Breast epithelium (tissue), 4 donors: ENCODE measurements around the gene OSER1. TPM values are rescaled to one million over a fixed set of nuclear protein-coding genes. Genes with fewer than 3 reads are reported as not detected.

Source experiments
- DNase-seq, 2 donors: peaks; one replicate each; pipeline ENCODE4 v3.0.0-alpha.2; 2019; ENCODE audit warnings: low spot score in 2 of 2
- H3K27ac ChIP-seq, 2 donors: fragments of 200-600 bp; sonication (generic) in 1 of 2; one replicate each; pipeline ENCODE4 v1.5.1; 2016 to 2019; ENCODE audit warnings: mild to moderate bottlenecking in 1 of 2
- H3K27me3 ChIP-seq, 2 donors: fragments of 200-600 bp; sonication (generic) in 1 of 2; one replicate each; pipeline versions ENCODE4 v1.5.1 to v1.6.0; 2017 to 2019; ENCODE audit warnings: control low read depth in 1 of 2, mild to moderate bottlenecking in 1 of 2
- H3K36me3 ChIP-seq: fragments of 200-600 bp; one replicate; pipeline ENCODE4 v1.5.1; 2019
- H3K4me1 ChIP-seq, 2 donors: fragments of 200-600 bp; sonication (generic); one replicate each; pipeline ENCODE4 v1.5.1; 2016 to 2019; ENCODE audit warnings: control low read depth in 1 of 2
- H3K4me3 ChIP-seq, 3 donors: fragments of 200-600 bp; sonication (generic); 1 replicate in 2 of 3; 2 replicates in 1 of 3; pipeline ENCODE4 v1.5.1; 2016 to 2019; ENCODE audit warnings: mild to moderate bottlenecking in 3 of 3, moderate library complexity in 2 of 3
- H3K9me3 ChIP-seq, 2 donors: fragments of 200-600 bp; sonication (generic) in 1 of 2; one replicate each; pipeline ENCODE4 v1.5.1; 2016 to 2019; ENCODE audit warnings: control low read depth in 1 of 2
- POLR2A ChIP-seq: fragments of 450-650 bp; IDR thresholded peaks from one replicate; pipeline ENCODE4 v1.6.1; 2016; ENCODE audit warnings: antibody characterized with exemption, mild to moderate bottlenecking, moderate library complexity
- POLR2AphosphoS5 ChIP-seq, 3 donors: sonication (generic); formaldehyde crosslinking; IDR thresholded peaks; one replicate each; pipeline ENCODE4 v1.6.1; 2017; ENCODE audit warnings: antibody characterized with exemption in 3 of 3
- intact Hi-C: fragments of 100-400 bp; cut with DNase I; formaldehyde crosslinking; loops from one replicate; pipeline ENCODE4 v1.15.1; 2023; ENCODE audit warnings: low total_unique reads
- total RNA-seq, 3 donors: library from RNA; depleted of rRNA; stranded (reverse); fragments of >200 nt; gene quantifications; one replicate each; pipeline ENCODE4 v1.1.0, GENCODE V29; 2016
- TF ChIP-seq, protein P1 (sequence below), 3 donors: fragments of 450-650 bp; IDR thresholded peaks; one replicate each; pipeline ENCODE4 v1.5.1; 2016 to 2017; ENCODE audit warnings: antibody characterized with exemption in 3 of 3, mild to moderate bottlenecking in 3 of 3, moderate library complexity in 3 of 3

The OSER1 gene
- total RNA-seq, 3 donors from 2014 or later: 59.6 to 73.8 (median 67.2) TPM

DNA sequence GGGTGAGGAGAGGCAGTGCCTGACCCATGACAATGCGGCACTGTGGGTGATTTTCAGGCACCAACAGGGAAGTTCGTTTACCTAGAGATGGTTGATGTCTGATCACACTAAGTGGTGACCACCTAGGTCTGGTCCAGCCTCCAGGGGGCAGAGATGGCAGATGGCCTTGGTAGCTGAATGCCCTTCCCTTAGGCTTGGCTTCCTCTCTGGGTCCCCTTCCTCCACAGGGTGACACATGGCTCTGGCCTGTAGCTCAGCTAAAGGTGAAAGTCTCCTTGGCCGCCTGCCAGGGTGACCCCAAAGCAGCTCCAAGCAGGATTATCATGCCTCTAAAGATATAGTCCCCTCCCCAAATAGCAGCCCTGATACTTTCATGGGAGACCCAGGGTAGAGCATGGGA is 43.0 kb upstream of the OSER1 start:
- H3K4me1 ChIP-seq: no peaks in the 10 kb centered on the region
- no peak for TF ChIP-seq POLR2AphosphoS5 (IDR thresholded peaks at IDR 0.05)
- TF ChIP-seq POLR2A: no peak
- TF ChIP-seq, protein P1, sequence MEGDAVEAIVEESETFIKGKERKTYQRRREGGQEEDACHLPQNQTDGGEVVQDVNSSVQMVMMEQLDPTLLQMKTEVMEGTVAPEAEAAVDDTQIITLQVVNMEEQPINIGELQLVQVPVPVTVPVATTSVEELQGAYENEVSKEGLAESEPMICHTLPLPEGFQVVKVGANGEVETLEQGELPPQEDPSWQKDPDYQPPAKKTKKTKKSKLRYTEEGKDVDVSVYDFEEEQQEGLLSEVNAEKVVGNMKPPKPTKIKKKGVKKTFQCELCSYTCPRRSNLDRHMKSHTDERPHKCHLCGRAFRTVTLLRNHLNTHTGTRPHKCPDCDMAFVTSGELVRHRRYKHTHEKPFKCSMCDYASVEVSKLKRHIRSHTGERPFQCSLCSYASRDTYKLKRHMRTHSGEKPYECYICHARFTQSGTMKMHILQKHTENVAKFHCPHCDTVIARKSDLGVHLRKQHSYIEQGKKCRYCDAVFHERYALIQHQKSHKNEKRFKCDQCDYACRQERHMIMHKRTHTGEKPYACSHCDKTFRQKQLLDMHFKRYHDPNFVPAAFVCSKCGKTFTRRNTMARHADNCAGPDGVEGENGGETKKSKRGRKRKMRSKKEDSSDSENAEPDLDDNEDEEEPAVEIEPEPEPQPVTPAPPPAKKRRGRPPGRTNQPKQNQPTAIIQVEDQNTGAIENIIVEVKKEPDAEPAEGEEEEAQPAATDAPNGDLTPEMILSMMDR (IDR thresholded peaks at IDR 0.05): no peak
- no peak for DNase-seq
- intact Hi-C loops: no loop called here
- H3K27ac ChIP-seq: no peak overlapping the region
- no peaks in the 10 kb centered on the region for H3K27me3 ChIP-seq
- H3K4me3 ChIP-seq: no peak overlapping the region
- no peaks in the 10 kb centered on the region for H3K9me3 ChIP-seq
- no peaks in the 10 kb centered on the region for H3K36me3 ChIP-seq

DNA sequence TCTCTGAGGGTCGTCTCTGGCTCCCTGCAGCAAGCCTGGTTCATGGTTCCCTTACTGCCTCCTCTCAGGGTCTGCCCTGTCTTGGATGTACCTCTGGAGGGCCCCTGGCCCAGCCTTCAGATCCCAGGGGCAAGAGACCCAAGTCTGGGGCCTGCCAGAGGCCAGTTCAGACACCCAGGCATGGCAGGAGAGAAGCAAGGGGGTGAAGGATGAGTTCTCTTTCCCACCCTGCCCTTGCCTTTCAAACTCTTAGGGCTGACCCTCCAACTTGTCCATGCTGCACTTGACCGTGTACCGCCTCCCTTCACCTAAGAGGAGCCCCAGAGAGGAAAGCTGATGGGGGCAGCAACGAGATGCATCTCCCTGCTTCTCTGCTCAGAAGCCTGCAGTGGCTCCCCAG is 40.7 kb upstream of the OSER1 start:
- Histone ChIP-seq H3K4me1 (peaks cover 0 to 6% of the 10 kb centered on the region in 2 donors), H3K27me3 (peaks cover 0 to 13% of the 10 kb centered on the region in 2 donors), H3K36me3 (no peaks in the 10 kb centered on the region), H3K4me3 (no peak overlapping the region), H3K27ac (no peak overlapping the region), H3K9me3 (no peaks in the 10 kb centered on the region)
- DNase-seq: no peak
- TF ChIP-seq, protein P1 (IDR thresholded peaks at IDR 0.05): no peak
- TF ChIP-seq POLR2AphosphoS5 (IDR thresholded peaks at IDR 0.05) (no peak), POLR2A (no peak)
- intact Hi-C loops: no loop called here

DNA sequence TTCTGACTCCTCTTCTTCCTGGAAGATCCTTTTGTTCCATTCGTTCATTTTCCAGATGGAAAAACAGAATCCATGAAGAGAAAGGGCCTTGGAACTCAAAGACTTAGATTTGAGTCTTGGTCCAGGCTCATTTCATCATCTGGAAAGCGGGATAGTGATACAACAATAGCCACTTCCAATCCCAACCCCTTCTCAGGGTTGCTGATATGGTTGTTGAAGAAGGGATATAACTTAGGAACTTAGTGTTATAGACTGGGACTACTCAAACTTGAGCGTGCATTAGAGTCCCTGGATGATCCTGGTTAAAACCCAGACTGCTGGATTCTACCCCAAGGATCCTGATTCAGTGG is 37.8 kb upstream of the OSER1 start:
- no peaks in the 10 kb centered on the region for H3K9me3 ChIP-seq
- H3K36me3 ChIP-seq: no peaks in the 10 kb centered on the region
- DNase-seq: no peak
- peaks cover 0 to 13% of the 10 kb centered on the region in 2 donors for H3K27me3 ChIP-seq
- TF ChIP-seq POLR2AphosphoS5 (IDR thresholded peaks at IDR 0.05) (no peak), POLR2A (no peak)
- TF ChIP-seq, protein P1 (IDR thresholded peaks at IDR 0.05): no peak
- H3K27ac ChIP-seq: no peak overlapping the region
- peaks cover 0 to 6% of the 10 kb centered on the region in 2 donors for H3K4me1 ChIP-seq
- H3K4me3 ChIP-seq: no peak overlapping the region
- intact Hi-C loops: no loop called here

DNA sequence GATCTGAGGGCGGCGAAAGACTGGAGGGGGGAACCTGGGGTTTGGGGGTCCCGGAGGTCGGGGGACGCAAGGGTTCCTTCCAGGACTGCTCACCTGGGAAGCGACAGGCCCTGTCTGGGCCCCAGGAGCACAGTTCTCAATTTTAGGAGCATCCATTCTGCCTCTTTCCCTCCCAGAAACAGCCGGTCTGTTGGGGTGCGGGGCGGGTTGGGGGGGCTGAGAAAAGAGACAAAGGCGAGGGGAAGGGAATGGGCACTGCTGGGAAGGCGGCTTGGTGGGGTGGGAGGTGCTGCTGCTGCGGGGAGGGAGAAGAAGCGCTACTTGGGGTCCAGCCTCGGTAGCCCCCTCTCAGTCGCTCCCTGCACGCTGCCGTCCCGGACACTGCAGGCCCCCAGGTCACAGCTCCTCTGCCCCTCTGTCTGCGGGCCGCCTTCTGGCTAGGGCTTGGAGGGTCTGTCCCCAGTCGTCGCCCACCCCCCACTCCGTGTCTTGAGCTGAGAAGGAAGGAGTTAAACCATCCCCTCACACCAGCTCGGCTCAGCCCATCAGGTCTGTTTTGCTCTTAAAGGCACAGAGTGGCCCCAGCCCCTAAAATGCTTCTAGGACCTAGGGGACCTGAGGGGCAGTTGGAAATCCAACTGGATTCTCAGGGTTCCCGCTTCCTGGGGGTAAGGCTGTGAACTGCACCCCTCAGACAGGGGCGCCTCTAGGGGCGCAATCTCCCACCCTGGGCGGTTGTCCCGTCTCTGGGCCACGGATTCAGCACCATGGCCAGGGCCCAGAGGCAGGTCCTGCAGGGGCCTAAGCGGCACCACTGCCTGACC is 37.2 kb upstream of the OSER1 start:
- H3K4me1 ChIP-seq: peaks cover 0 to 6% of the 10 kb centered on the region in 2 donors
- intact Hi-C loops: no loop called here
- no peaks in the 10 kb centered on the region for H3K36me3 ChIP-seq
- H3K27me3 ChIP-seq: peaks cover 0 to 13% of the 10 kb centered on the region in 2 donors
- H3K9me3 ChIP-seq: no peaks in the 10 kb centered on the region
- TF ChIP-seq, protein P1 (IDR thresholded peaks at IDR 0.05): no peak
- TF ChIP-seq POLR2AphosphoS5 (IDR thresholded peaks at IDR 0.05) (no peak), POLR2A (no peak)
- no peak for DNase-seq
- no peak overlapping the region for H3K27ac ChIP-seq
- H3K4me3 ChIP-seq: peak overlapping the region; percentile 16 to 55 (median 32)

DNA sequence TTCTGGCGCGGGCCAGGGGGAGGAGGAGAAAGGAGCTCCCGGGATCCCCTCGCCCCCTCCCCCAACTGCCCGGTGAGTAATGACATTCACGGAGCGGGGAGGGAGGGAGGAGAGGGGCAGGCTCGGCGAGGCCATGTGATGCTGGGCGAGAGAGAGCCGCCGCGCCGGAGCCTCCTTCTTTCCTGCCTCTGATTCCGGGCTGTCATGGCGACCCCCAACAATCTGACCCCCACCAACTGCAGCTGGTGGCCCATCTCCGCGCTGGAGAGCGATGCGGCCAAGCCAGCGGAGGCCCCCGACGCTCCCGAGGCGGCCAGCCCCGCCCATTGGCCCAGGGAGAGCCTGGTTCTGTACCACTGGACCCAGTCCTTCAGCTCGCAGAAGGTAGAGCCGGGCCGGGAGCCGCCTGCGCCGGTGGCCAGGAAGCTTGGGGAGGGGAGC is 36.6 kb upstream of the OSER1 start, which contains the start of gene GDAP1L1:
GDAP1L1 (plus strand) TSS at position 178 of the 441 bp plus-strand sequence; CDS start at position 205, 27 bp downstream.
- H3K36me3 ChIP-seq: no peaks in the 10 kb centered on the region
- H3K9me3 ChIP-seq: no peaks in the 10 kb centered on the region
- peaks cover 0 to 6% of the 10 kb centered on the region in 2 donors for H3K4me1 ChIP-seq
- no peak for TF ChIP-seq POLR2AphosphoS5 (IDR thresholded peaks at IDR 0.05)
- TF ChIP-seq, protein P1 (IDR thresholded peaks at IDR 0.05): no peak
- no peak for TF ChIP-seq POLR2A
- H3K27me3 ChIP-seq: peaks cover 0 to 13% of the 10 kb centered on the region in 2 donors
- no peak for DNase-seq
- no peak within 1 kb of the TSS for H3K27ac ChIP-seq
- intact Hi-C loops: no loop called here
- peak within 1 kb of the TSS; percentile 16 to 55 (median 32) for H3K4me3 ChIP-seq
